ENCODE data around the gene CRACDL. TPM values are rescaled to one million over a fixed set of nuclear protein-coding genes. Genes with fewer than 3 reads are reported as not detected.

Gene CRACDL
- total and polyA plus RNA-seq, 2 of the 13 experiments (the other 11 are each of a cell fraction or from before 2014, with no cell fraction given): 0.15 to 0.26 TPM

DNA sequence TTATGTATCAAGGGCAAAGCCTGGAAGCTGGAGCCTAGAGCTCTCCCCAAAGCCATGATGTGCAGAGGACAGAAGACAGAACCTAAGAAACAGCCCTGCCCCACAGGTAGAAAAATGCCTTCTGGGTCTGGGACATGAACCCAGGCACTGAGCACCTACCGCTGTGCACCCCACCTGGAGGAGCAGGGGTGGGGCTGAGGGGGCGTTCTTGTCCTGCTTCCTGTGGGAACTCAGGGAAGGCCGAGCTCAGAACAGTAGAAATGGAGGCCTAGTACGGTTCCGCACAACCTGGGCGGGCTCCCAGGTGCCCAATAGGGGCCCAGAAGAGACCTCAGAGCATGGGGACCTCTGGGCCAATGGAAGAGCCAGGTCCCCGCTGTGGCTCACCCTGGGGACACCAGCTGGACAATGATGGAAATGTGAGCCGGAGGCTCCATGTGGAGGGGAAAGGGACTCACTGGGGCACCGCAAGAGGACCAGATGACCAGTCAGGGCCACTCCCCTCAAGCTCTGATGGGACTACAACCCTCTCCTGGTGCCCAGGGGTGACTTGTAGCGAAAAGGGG lies 3.2 kb downstream of the CRACDL start (continued):
- TF ChIP-seq CENPT (CRISPR knock-in tag; IDR thresholded peaks at IDR 0.05; ENCODE audit: low read depth): no peak
- TF ChIP-seq, protein P1, sequence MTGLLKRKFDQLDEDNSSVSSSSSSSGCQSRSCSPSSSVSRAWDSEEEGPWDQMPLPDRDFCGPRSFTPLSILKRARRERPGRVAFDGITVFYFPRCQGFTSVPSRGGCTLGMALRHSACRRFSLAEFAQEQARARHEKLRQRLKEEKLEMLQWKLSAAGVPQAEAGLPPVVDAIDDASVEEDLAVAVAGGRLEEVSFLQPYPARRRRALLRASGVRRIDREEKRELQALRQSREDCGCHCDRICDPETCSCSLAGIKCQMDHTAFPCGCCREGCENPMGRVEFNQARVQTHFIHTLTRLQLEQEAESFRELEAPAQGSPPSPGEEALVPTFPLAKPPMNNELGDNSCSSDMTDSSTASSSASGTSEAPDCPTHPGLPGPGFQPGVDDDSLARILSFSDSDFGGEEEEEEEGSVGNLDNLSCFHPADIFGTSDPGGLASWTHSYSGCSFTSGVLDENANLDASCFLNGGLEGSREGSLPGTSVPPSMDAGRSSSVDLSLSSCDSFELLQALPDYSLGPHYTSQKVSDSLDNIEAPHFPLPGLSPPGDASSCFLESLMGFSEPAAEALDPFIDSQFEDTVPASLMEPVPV (CRISPR knock-in tag; IDR thresholded peaks at IDR 0.05): no peak
- TF ChIP-seq, protein P2, sequence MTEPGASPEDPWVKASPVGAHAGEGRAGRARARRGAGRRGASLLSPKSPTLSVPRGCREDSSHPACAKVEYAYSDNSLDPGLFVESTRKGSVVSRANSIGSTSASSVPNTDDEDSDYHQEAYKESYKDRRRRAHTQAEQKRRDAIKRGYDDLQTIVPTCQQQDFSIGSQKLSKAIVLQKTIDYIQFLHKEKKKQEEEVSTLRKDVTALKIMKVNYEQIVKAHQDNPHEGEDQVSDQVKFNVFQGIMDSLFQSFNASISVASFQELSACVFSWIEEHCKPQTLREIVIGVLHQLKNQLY (CRISPR knock-in tag; IDR thresholded peaks at IDR 0.05): no peak
- TF ChIP-seq, protein P3, sequence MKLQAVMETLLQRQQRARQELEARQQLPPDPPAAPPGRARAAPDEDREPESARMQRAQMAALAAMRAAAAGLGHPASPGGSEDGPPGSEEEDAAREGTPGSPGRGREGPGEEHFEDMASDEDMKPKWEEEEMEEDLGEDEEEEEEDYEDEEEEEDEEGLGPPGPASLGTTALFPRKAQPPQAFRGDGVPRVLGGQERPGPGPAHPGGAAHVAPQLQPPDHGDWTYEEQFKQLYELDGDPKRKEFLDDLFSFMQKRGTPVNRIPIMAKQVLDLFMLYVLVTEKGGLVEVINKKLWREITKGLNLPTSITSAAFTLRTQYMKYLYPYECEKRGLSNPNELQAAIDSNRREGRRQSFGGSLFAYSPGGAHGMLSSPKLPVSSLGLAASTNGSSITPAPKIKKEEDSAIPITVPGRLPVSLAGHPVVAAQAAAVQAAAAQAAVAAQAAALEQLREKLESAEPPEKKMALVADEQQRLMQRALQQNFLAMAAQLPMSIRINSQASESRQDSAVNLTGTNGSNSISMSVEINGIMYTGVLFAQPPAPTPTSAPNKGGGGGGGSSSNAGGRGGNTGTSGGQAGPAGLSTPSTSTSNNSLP (IDR thresholded peaks at IDR 0.05; ENCODE audit: low read depth, low read length): no peak
- TF ChIP-seq, protein P4, sequence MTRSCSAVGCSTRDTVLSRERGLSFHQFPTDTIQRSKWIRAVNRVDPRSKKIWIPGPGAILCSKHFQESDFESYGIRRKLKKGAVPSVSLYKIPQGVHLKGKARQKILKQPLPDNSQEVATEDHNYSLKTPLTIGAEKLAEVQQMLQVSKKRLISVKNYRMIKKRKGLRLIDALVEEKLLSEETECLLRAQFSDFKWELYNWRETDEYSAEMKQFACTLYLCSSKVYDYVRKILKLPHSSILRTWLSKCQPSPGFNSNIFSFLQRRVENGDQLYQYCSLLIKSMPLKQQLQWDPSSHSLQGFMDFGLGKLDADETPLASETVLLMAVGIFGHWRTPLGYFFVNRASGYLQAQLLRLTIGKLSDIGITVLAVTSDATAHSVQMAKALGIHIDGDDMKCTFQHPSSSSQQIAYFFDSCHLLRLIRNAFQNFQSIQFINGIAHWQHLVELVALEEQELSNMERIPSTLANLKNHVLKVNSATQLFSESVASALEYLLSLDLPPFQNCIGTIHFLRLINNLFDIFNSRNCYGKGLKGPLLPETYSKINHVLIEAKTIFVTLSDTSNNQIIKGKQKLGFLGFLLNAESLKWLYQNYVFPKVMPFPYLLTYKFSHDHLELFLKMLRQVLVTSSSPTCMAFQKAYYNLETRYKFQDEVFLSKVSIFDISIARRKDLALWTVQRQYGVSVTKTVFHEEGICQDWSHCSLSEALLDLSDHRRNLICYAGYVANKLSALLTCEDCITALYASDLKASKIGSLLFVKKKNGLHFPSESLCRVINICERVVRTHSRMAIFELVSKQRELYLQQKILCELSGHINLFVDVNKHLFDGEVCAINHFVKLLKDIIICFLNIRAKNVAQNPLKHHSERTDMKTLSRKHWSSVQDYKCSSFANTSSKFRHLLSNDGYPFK (CRISPR knock-in tag; IDR thresholded peaks at IDR 0.05; ENCODE audit: borderline replicate concordance): no peak
